HG03575 (cell line): ENCODE data around the gene ROM1.
"Not testable (repeated sequence)": the region's sequence is repeated elsewhere in the genome, so short reads cannot be mapped to it uniquely, and the experiment has no call there.

Source experiments
- ATAC-seq: cut with Tn5 transposase; IDR thresholded peaks from one replicate; pipeline ENCODE4 v1.9.1; 2021; ENCODE audit not compliant: unreplicated experiment, insufficient number of reproducible peaks, low FRiP score; ENCODE audit errors: extremely low read depth

ROM1 gene

GRCh38 chr11:62580959-62581715 lies 31.9 kb upstream of the ROM1 start:
- no peak for ATAC-seq

DNA sequence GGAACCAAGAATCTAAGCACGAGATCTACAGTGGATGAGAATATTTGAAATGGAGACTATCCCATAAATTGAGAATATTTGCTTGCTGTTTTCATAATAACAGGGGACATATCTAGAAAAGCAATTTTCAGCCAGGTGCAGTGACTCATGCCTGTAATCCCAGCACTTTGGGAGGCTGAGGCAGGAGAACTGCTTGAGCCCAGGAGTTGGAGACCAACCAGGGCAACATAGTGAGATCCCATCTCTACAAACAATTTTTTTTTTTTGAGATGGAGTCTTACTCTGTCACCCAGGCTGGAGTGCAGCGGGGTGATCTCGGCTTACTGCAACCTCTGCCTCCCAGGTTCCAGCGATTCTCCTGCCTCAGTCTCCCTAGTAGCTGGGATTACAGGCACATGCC lies 31.3 kb upstream of the ROM1 start:
- ATAC-seq: not testable (repeated sequence)

DNA sequence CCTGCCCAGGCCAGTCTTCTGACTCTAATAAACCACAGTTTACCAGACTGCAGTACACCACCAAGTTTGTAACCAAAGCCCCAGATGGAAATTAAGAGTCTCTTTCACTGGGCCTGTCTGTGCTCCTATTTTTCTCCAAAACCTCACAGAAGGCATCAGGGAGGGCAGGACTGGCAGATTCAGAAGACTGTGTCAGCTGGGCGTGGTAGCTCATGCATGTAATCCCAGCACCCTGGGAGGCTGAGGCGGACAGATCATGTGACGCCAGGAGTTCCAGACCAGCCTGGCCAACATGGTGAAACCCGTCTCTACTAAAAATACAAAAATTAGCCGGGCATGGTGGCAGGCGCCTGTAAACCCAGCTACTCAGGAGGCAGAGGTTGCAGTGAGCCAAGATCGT lies 27.7 kb upstream of the ROM1 start:
- ATAC-seq: not testable (repeated sequence)

GRCh38 chr11:62588966-62589637 lies 24.0 kb upstream of the ROM1 start:
- no peak for ATAC-seq

- peak; percentile 49 for ATAC-seq
These were observed 21.5 kb upstream of the ROM1 start, which contains the start of gene TUT1 for GRCh38 chr11:62591448-62592145. TSS of gene TUT1 (minus strand) at chr11:62591523. CDS start at chr11:62591485, 38 bp downstream.

DNA sequence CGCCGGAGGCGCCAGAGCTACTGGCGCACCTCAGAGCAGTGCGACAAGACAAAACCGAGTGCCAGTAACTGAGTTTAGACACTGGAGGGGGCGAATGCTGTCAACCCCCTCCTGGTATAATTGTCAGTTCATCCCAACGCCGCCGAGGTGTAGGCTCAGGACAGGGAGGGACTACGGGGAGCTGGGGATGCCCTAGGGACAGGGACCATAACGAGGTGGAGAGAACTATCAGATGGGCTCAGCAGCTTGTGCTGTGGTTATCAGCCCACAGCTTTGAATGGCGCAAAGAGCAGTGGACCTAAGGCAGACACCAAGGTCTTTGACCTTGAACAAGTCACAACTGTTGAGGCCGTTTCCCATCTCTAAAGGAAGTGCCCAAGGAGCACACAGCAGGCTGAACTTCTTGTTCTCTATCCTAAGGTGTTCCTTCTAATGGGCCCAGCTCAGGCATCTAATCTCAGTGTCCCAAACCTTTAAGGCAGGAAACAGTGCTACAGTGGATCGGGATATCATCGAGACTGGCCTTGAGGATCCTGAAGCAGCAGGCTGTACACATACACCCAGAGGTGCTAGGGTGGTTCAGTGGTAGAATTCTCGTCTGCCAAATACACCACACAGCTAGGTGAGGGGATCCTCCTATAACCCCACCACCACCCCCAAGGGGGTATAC lies 20.8 kb upstream of the ROM1 start:
- ATAC-seq: no peak

- ATAC-seq: no peak
These were observed 20.1 kb upstream of the ROM1 start for GRCh38 chr11:62592989-62593421.

- no peak for ATAC-seq
These were observed 19.5 kb upstream of the ROM1 start for GRCh38 chr11:62593434-62594044.

DNA sequence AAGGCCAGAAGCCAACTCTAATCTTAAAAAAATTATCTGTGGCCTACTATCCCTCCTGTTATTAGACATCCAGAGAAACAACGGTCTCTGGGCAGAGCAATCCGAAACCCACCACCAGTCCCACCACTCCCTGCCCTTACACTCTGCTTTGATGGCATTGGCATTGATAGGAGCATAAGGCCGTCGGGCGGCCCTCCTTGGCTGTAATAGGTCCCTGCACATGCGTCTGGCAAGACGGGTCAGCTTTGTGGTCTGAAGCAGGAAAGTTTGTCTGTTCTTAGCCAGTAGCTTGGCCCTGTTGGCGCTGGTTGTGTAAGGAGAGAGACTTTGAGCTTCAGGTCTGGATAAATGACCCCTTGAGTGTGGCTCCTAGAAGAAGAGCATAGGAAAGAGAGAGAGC lies 17.9 kb upstream of the ROM1 start:
- ATAC-seq: no peak

DNA sequence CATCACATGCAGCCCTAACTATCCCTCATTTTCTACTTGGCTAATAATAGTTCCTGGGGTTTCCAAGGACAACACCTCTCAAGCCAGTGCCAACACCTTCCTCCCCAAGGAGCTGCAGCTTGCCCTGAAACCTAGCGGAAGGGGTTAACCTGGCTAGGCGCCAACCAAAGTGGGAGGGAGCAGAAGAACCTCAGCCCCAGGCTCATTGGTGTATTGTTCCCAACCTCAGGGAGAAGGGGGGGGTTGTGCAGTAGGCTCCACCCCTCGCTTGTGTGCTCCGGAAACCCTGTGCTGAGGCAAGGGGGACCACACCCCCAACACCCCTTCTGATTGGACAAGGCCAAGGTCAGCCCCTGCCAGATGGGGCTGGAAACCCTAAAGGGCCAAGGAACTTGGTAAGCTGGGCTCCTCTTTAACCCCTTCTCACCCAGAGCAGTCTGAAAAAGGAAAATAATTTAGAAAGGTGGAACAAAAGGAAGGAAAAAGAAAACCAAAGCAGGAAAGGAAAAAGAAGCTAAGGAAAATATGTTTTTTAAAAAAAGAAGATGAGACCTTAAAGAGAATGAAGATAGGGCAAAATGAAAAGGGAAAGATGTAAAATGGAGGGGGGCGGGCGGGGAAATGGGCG lies 13.9 kb upstream of the ROM1 start:
- no peak for ATAC-seq

GRCh38 chr11:62599901-62600300 lies 13.2 kb upstream of the ROM1 start:
- ATAC-seq: no peak

DNA sequence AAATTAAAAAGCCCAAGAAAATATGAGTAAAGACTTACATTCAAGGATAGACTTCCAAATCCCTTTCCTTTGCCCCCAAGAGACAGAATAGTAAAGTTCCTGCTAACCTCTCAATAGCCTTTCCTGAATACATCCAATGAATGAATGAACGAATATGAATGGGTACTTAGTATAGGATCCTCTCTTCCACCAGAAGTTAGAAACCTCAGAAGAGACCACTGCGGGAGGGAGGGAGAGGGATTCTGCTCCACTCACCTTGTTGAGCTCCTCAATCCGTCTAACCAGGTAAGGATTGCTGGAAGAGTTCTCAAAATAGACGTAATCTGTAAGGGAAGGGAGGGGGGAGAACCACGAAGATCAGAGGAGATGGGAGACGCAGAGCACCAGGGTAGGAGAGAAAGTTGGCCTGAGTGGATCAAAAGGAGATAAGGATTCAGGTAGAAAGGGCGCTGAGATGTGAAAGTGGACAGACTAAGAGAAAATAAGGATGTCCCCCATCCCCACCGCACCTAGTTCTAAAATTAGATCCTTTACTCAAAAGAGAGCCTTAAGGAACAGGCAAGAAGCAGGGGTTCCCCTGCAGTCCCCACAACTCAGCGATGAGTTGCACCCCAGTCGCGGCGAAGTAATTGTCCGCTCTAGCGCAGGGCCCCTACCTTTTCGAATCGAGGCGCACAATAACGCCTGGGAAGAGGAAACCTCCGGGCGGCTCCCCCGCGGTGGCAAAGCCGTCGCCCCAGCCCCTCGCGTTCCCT lies 12.5 kb upstream of the ROM1 start:
- ATAC-seq: no peak

DNA sequence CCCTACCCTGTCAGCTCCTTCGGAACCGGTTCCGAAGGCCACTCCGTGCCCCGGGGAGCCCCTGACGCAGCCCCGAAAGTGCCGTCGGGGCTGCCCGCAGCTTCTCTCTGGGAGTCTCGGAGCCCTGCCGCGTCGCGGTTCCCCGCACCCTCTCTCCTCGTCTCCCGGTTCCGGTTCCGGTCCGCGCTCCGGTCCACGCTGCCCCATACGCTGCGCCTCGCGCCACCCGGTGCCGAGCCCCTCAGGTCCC lies 12.0 kb upstream of the ROM1 start:
- ATAC-seq: no peak

DNA sequence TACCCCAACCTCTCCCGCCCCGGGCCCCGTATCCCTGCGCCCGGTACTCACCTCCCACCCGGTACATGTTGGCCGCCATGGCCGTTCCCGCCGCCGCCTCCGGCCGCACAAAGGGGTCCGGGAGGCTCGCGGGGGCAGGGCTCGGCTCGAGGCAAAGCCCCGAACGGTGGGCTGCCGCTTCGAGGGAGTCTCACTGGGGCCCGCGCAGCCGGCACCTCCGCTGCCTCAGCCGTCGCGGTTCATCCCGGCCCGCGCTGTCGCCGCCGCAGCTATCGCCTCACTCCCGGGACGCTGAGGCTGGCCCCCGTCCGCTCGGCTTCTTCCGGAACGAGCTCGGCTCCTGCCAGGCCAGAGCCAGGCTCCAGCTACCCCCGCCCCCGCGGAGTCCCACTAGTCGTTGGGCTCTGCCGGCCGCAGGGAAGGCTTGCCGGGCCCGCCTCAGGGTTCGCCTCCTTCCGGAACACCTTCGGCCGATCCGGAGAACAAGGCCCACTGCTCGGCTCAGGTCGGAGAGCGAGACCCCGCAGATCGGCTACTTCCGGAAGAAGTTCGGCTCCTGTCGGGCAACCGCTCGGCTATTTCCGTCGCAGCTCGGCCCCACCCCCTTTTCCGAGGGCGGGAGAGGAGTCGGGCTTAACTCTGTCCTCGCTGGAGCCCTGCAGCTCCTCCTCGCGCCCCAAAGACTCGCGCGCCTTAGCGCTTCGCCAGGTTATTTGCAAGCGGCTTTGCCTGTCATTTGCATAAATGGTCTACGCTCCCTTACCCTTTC lies 11.5 kb upstream of the ROM1 start, which contains the start of gene MTA2:
Gene MTA2 (minus strand): TSS at position 494 of the 769 bp plus-strand sequence. CDS start 415 bp downstream, at position 79.
- ATAC-seq: peak; percentile 45

DNA sequence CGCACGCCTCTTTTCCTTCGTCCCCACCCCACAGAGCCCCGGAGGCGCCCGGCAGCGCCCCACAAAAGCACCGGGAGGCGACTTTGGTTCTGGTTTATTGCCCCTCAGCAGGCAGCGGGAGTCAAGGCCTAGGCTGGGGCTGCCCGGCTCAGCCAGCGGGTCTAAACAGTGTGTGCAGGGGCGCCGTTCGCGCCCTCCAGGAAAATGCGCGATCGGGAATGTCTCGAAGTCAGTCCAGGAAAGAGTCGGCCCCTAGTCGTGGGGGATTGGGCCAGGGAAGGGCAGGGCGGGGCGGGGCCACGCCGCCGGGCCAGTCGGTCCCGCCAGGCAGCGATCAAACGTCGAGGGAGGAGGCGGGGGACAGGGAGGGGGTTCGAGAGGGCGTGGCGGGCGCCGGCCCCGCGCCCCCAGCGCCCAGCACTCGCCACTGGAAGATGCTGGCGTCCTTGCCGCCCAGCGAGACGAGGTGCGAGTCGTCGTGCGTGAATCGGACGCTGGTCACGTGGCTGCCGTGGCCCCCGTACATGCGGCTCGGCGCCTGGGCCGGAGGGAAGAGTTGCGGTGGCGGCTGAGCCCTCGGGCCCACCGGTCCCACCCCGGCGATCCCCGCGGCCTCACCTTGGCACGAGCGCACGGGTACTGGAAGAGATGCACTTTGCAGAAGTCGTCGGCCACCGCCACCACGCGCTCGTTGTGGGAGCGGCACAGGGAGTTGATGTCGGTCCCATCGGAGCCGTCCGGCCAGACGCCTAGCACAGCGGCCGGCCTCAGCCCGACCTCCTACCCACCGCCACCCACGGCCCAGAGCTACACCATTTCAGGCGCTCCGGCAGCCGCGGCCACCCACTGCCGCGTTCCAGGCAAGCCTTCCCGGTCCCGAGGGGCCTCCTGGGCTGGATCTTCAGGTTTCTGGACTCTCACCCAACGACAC lies 10.7 kb upstream of the ROM1 start:
- no peak for ATAC-seq

- ATAC-seq: no peak
These were observed 10.0 kb upstream of the ROM1 start for GRCh38 chr11:62603072-62603408.
